Cardiac muscle cell (in vitro differentiated cells and primary cell): Measurements from ENCODE around the gene ADAD2. TPM values are rescaled to one million over a fixed set of nuclear protein-coding genes. Genes with fewer than 3 reads are reported as not detected.
A peak's percentile ranks its signal among the peaks of the same experiment; 100 is the strongest.

Source experiments
- DNase-seq, 2 donors: peaks; one replicate each; pipeline versions ENCODE4 v3.0.0 to v3.0.0-alpha.2; 2010 to 2017; ENCODE audit warnings: low read depth in 1 of 2, low spot score in 1 of 2
- H3K27ac ChIP-seq: fragments of 200-600 bp; sonication (generic); 2 replicates; pipeline ENCODE4 v1.5.1; 2016
- H3K27me3 ChIP-seq: fragments of 200-600 bp; sonication (generic); 2 replicates; pipeline ENCODE4 v1.6.0; 2016; ENCODE audit warnings: control low read depth
- H3K36me3 ChIP-seq: fragments of 200-600 bp; sonication (generic); 2 replicates; pipeline ENCODE4 v1.5.1; 2016; ENCODE audit warnings: control low read depth
- H3K4me1 ChIP-seq: fragments of 200-600 bp; sonication (generic); 2 replicates; pipeline ENCODE4 v1.8.1; 2017; ENCODE audit warnings: low read depth, mild to moderate bottlenecking, mixed run types
- H3K4me3 ChIP-seq: fragments of 200-600 bp; sonication (generic); 2 replicates; pipeline ENCODE4 v1.5.1; 2016; ENCODE audit warnings: mild to moderate bottlenecking
- H3K9me3 ChIP-seq: fragments of 200-600 bp; sonication (generic); 2 replicates; pipeline ENCODE4 v1.5.1; 2017; ENCODE audit warnings: low read depth, mild to moderate bottlenecking, control low read depth
- CTCF ChIP-seq: IDR thresholded peaks from 2 replicates; pipeline ENCODE4 v1.5.1; 2012; ENCODE audit warnings: low read depth, mild to moderate bottlenecking, low read length
- polyA plus RNA-seq: library from polyadenylated mRNA; unstranded; fragments of >200 nt; fragmentation: Nextera tagmentation; extraction: Ambion mirVana; gene quantifications from 2 replicates; pipeline ENCODE4 v1.2.1, GENCODE V29; 2016
- total RNA-seq: library from RNA; depleted of rRNA; stranded (reverse); fragments of >200 nt; gene quantifications from 2 replicates; pipeline ENCODE4 v1.2.3, GENCODE V29; 2016

ADAD2 gene
- total and polyA plus RNA-seq, 2 experiments from 2014 or later: not detected

- no peaks in the 10 kb centered on the region for H3K4me1 ChIP-seq
- no peaks in the 10 kb centered on the region for H3K36me3 ChIP-seq
- H3K27ac ChIP-seq: no peak overlapping the region
- no peak for DNase-seq
- TF ChIP-seq CTCF: no peak
- H3K27me3 ChIP-seq: peaks cover 4% of the 10 kb centered on the region
- H3K4me3 ChIP-seq: no peak overlapping the region
- H3K9me3 ChIP-seq: no peaks in the 10 kb centered on the region
Observed at GRCh38 chr16:84166796-84167695, 23.9 kb upstream of the ADAD2 start.

- H3K27me3 ChIP-seq: no peaks in the 10 kb centered on the region
- H3K9me3 ChIP-seq: no peaks in the 10 kb centered on the region
- H3K36me3 ChIP-seq: no peaks in the 10 kb centered on the region
- DNase-seq: no peak
- H3K4me3 ChIP-seq: no peak overlapping the region
- no peak overlapping the region for H3K27ac ChIP-seq
- TF ChIP-seq CTCF: no peak
- no peaks in the 10 kb centered on the region for H3K4me1 ChIP-seq
Observed at GRCh38 chr16:84169765-84170310, 21.1 kb upstream of the ADAD2 start.

- no peaks in the 10 kb centered on the region for H3K9me3 ChIP-seq
- H3K27ac ChIP-seq: no peak overlapping the region
- H3K4me3 ChIP-seq: no peak overlapping the region
- H3K27me3 ChIP-seq: no peaks in the 10 kb centered on the region
- H3K36me3 ChIP-seq: peaks cover 3% of the 10 kb centered on the region
- no peak for DNase-seq
- H3K4me1 ChIP-seq: no peaks in the 10 kb centered on the region
- TF ChIP-seq CTCF: no peak
Observed at GRCh38 chr16:84174396-84174795, 16.6 kb upstream of the ADAD2 start.

GRCh38 chr16:84175350-84176081, 15.4 kb upstream of the ADAD2 start:
- TF ChIP-seq CTCF: no peak
- peak in 1 of 2 donors; percentile 74 for DNase-seq
- Histone ChIP-seq H3K4me1 (no peaks in the 10 kb centered on the region), H3K27ac (no peak overlapping the region), H3K27me3 (no peaks in the 10 kb centered on the region), H3K4me3 (no peak overlapping the region), H3K36me3 (peaks cover 3% of the 10 kb centered on the region), H3K9me3 (no peaks in the 10 kb centered on the region)

- Histone ChIP-seq H3K4me1 (no peaks in the 10 kb centered on the region), H3K27ac (no peak overlapping the region), H3K4me3 (no peak overlapping the region), H3K9me3 (no peaks in the 10 kb centered on the region), H3K36me3 (peaks cover 3% of the 10 kb centered on the region), H3K27me3 (no peaks in the 10 kb centered on the region)
- no peak for DNase-seq
- TF ChIP-seq CTCF: no peak
Observed at GRCh38 chr16:84176192-84177053, 14.5 kb upstream of the ADAD2 start.
